ENCODE results near the gene IGFBP4.
A peak's percentile ranks its signal among the peaks of the same experiment; 100 is the strongest.

The IGFBP4 gene

GRCh38 chr17:40493697-40494096 is 50.4 kb downstream of the IGFBP4 start:
- DNase-seq, result no peak

- no peak for DNase-seq
Measured at GRCh38 chr17:40495140-40495539, 51.9 kb downstream of the IGFBP4 start.

- DNase-seq, result no peak
Measured at GRCh38 chr17:40496170-40496569, 52.9 kb downstream of the IGFBP4 start.

GRCh38 chr17:40496634-40497420 is 53.6 kb downstream of the IGFBP4 start:
- DNase-seq, result no peak

GRCh38 chr17:40497695-40498094 is 54.4 kb downstream of the IGFBP4 start:
- no peak for DNase-seq

- no peak for DNase-seq
Measured at GRCh38 chr17:40498281-40499084, 55.2 kb downstream of the IGFBP4 start.

GRCh38 chr17:40499551-40500189 is 56.4 kb downstream of the IGFBP4 start:
- peak; percentile 55 for DNase-seq

GRCh38 chr17:40500190-40500589 is 56.9 kb downstream of the IGFBP4 start:
- DNase-seq, result no peak

GRCh38 chr17:40500709-40501108 is 57.5 kb downstream of the IGFBP4 start:
- no peak for DNase-seq

GRCh38 chr17:40501499-40501911 is 58.3 kb downstream of the IGFBP4 start, which contains the start of gene TNS4:
TSS of gene TNS4 (minus strand) at chr17:40501623. CDS start at chr17:40496425, 5,198 bp downstream.
- no peak for DNase-seq

GRCh38 chr17:40502716-40503115 is 59.5 kb downstream of the IGFBP4 start:
- no peak for DNase-seq

- no peak for DNase-seq
Measured at GRCh38 chr17:40503154-40503553, 59.9 kb downstream of the IGFBP4 start.

GRCh38 chr17:40506786-40507185 is 63.5 kb downstream of the IGFBP4 start:
- no peak for DNase-seq

All from NCI-H2171 (cell line).